Measurements from ENCODE around the gene MRPS6. TPM values are rescaled to one million over a fixed set of nuclear protein-coding genes. Genes with fewer than 3 reads are reported as not detected.
A peak's percentile ranks its signal among the peaks of the same experiment; 100 is the strongest.

The MRPS6 gene
- total and polyA plus RNA-seq, 2 of the 13 experiments (the other 11 are each of a cell fraction or from before 2014, with no cell fraction given), result 14.2 to 26.9 TPM

GRCh38 chr21:34073032-34073748 lies at the start of gene MRPS6, which contains the start of gene SLC5A3 (continued):
- TF ChIP-seq HNF1A (IDR thresholded peaks at IDR 0.05; ENCODE audit: low read depth) (no peak), HNF1A (CRISPR knock-in tag; IDR thresholded peaks at IDR 0.05; ENCODE audit: borderline replicate concordance) (no peak), CHD2 (IDR thresholded peaks at IDR 0.05; ENCODE audit: low read depth, low read length) (no peak), ZBTB39 (CRISPR knock-in tag; IDR thresholded peaks at IDR 0.05) (no peak), ZNF260 (CRISPR knock-in tag; IDR thresholded peaks at IDR 0.05; ENCODE audit: borderline replicate concordance, low read depth) (no peak), GLMP (CRISPR knock-in tag; IDR thresholded peaks at IDR 0.05; ENCODE audit: borderline replicate concordance) (no peak), ZNF44 (CRISPR knock-in tag; IDR thresholded peaks at IDR 0.05) (no peak), ATRX (CRISPR knock-in tag; IDR thresholded peaks at IDR 0.05; ENCODE audit: borderline replicate concordance) (no peak), SYNCRIP (IDR thresholded peaks at IDR 0.05; ENCODE audit: insufficient read depth, low read depth, low read length) (no peak)
- TF ChIP-seq, protein P1, sequence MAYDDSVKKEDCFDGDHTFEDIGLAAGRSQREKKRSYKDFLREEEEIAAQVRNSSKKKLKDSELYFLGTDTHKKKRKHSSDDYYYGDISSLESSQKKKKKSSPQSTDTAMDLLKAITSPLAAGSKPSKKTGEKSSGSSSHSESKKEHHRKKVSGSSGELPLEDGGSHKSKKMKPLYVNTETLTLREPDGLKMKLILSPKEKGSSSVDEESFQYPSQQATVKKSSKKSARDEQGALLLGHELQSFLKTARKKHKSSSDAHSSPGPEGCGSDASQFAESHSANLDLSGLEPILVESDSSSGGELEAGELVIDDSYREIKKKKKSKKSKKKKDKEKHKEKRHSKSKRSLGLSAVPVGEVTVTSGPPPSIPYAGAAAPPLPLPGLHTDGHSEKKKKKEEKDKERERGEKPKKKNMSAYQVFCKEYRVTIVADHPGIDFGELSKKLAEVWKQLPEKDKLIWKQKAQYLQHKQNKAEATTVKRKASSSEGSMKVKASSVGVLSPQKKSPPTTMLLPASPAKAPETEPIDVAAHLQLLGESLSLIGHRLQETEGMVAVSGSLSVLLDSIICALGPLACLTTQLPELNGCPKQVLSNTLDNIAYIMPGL (CRISPR knock-in tag; IDR thresholded peaks at IDR 0.05; ENCODE audit: borderline replicate concordance in 1 of 2, low read depth in 1 of 2), result 0 out of 4 replicates have a peak, but pooled peaks of 1 of the 2 experiments have one; percentile 21
- TF ChIP-seq, protein P2, sequence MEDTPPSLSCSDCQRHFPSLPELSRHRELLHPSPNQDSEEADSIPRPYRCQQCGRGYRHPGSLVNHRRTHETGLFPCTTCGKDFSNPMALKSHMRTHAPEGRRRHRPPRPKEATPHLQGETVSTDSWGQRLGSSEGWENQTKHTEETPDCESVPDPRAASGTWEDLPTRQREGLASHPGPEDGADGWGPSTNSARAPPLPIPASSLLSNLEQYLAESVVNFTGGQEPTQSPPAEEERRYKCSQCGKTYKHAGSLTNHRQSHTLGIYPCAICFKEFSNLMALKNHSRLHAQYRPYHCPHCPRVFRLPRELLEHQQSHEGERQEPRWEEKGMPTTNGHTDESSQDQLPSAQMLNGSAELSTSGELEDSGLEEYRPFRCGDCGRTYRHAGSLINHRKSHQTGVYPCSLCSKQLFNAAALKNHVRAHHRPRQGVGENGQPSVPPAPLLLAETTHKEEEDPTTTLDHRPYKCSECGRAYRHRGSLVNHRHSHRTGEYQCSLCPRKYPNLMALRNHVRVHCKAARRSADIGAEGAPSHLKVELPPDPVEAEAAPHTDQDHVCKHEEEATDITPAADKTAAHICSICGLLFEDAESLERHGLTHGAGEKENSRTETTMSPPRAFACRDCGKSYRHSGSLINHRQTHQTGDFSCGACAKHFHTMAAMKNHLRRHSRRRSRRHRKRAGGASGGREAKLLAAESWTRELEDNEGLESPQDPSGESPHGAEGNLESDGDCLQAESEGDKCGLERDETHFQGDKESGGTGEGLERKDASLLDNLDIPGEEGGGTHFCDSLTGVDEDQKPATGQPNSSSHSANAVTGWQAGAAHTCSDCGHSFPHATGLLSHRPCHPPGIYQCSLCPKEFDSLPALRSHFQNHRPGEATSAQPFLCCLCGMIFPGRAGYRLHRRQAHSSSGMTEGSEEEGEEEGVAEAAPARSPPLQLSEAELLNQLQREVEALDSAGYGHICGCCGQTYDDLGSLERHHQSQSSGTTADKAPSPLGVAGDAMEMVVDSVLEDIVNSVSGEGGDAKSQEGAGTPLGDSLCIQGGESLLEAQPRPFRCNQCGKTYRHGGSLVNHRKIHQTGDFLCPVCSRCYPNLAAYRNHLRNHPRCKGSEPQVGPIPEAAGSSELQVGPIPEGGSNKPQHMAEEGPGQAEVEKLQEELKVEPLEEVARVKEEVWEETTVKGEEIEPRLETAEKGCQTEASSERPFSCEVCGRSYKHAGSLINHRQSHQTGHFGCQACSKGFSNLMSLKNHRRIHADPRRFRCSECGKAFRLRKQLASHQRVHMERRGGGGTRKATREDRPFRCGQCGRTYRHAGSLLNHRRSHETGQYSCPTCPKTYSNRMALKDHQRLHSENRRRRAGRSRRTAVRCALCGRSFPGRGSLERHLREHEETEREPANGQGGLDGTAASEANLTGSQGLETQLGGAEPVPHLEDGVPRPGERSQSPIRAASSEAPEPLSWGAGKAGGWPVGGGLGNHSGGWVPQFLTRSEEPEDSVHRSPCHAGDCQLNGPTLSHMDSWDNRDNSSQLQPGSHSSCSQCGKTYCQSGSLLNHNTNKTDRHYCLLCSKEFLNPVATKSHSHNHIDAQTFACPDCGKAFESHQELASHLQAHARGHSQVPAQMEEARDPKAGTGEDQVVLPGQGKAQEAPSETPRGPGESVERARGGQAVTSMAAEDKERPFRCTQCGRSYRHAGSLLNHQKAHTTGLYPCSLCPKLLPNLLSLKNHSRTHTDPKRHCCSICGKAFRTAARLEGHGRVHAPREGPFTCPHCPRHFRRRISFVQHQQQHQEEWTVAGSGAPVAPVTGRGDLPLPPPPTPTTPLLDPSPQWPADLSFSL (CRISPR knock-in tag; IDR thresholded peaks at IDR 0.05), result no peak

All from HepG2 (cell line).